HG03066 (cell line): Measurements from ENCODE around the gene TBL1X.

Experiments
- ATAC-seq: cut with Tn5 transposase; IDR thresholded peaks from one replicate; pipeline ENCODE4 v1.9.1; 2021; ENCODE audit warnings: low read depth; ENCODE audit not compliant: unreplicated experiment

Gene TBL1X

DNA sequence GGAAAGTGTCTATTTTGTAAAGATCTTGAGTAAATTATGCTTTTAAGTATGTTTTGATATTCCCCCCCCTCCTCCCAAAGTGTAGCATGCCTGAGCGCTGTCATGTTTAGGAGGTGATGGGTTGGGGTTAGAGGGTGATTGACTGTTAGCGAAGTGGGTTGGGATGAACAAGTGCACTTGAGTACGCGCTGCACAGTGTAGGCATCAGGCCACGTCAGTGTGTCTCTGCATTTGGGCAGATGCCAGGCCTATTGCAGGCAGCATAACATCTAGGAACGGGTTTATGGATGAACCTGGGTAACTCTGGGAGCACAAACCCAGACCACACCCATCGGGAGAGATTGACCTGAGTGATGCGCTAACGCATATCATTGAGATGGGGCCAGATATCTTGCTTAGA is 111.2 kb downstream of the TBL1X start:
- ATAC-seq: no peak

GRCh38 chrX:9577555-9577954 is 112.7 kb downstream of the TBL1X start:
- no peak for ATAC-seq

DNA sequence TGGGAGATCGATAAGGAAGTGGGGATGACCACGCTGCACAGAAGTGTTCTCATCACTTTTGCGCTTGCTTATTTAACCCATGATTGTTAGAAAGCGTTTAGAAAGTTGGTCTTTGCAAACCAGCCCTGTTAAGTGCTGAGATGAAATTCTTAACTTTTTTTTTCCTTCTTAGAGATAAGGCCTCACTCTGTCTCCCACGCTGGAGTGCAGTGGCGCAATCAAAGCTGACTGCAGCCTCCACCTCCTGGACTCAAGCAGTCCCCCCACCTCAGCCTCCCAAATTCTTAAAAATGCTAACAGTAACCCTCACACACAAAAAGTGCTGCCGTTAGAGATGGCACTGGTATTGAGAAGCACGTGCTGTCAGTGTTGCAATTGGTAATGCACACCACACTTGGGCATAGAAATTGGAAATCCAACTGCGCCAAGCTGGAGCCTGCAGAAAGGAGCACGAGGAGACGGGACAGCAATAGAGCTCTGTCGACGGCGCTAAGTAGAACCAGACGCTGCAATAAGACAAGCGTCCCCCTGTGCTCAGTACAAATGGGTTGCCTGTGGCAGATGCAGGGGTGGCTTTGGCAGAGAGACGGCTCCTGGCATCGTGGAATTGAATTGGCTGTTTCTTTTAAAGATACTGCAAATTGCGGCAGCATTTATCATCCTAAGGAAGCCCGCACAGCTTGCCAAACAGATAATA is 113.4 kb downstream of the TBL1X start:
- no peak for ATAC-seq

DNA sequence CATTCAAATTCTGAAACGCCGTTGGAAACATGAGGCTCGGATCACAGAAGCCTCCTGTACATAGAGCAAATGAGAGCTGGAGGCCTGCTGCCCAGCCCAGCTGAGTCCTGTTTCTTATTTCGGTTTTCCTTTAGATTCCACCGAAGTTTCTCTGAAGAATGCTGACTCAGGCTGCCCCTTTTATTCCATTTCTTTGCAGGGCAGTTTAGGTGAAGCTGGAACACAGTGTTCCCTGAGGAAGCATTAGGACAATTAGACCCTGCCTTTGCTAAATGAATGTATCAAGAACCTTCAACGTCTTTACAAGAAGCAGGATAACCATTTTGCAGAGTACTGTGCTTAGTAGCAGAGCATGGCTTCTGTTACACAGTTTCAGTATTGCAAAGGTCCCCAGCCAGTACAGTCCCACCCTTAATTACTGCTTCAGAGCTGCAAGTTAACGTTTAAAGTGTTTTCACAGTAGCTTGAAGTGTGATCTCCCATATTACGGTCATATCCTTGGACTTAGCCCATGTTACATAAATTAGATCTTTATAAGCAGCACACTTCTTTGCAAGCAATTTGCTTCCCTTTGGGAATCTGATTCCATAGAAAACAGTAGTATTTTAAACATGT is 117.0 kb downstream of the TBL1X start:
- ATAC-seq: no peak

- ATAC-seq: no peak
These were observed 118.1 kb downstream of the TBL1X start for GRCh38 chrX:9582956-9583355.

DNA sequence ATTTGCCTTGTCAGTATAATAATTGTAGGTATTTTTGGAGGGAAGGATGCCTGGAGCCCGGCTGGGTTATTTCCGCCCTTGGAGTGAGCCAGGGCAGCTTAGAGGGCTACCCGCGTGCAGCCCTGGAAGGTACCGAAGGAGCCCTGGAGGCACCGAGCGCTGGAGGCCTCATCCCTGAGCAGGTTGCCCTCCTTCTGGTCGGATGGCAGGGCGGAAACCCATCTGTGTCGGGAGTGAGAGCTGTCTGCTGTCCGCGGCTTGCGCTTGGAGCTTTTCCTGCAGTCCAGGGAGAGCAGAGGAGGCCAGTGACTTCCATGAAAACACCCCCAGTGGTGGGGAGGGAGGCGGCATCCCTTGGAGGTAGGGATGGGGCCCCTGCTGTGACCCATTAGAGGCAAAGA is 122.1 kb downstream of the TBL1X start:
- ATAC-seq: no peak

DNA sequence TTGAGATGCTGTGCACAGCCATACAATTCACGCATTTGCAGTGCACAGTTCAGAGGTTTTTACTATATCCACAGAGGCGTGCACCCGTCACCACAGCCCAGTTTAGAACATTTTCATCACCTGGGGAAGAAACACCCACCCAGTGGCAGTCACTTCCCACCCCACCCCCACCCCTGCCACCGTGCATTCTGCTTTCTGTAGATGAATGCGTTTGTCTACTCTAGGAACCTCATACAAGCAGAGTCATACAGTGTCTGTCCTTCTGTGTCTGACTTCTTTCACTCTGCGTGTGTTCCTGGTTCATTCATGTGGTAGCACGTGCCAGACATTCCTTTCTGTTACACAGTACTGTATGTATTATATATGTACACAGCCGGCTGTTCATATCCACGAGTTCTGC is 122.8 kb downstream of the TBL1X start:
- ATAC-seq: no peak

DNA sequence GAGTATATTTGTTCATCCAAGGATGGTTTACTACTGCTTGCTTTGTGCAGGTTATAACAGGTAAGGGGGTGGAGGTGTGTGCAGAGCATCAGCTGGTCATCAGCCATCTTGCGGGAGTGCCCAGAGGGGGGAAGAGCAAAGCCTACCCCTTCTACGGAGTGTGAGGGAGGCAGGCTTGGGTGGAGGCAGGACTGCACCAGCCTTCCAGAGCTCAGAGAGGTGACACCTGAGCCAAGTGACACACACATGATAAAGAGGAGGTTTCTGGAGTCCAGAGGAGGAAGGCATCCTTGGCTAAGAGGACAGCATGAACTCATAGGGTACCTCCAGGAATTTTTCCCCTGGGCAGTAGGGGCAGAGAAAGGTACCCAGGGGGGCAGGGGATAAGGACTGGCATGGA is 126.6 kb downstream of the TBL1X start:
- no peak for ATAC-seq

DNA sequence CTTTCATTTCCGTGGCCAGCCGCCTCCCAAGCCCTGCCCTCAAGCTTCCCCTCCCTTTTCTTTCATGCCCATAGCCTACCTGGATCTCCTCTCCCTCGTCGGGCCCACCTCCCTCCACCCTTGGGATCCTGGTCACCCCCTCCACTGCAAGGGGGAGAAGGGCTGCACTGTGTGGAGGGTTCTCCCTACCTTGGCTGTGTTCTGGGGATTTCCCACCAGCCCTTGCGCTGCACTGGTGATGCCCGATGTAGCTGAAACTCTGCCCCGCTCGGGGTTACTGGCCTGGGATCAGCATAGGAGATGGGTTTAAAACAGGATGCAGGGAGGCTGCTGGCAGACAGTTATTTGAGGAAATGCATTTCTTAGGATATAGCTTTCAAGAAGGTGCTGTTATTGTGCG is 128.9 kb downstream of the TBL1X start:
- ATAC-seq: no peak

- no peak for ATAC-seq
These were observed 130.3 kb downstream of the TBL1X start for GRCh38 chrX:9595174-9595573.

GRCh38 chrX:9596837-9597236 is 132.0 kb downstream of the TBL1X start:
- ATAC-seq: no peak

GRCh38 chrX:9597361-9598035 is 132.6 kb downstream of the TBL1X start:
- ATAC-seq: no peak

- ATAC-seq: no peak
These were observed 133.5 kb downstream of the TBL1X start for GRCh38 chrX:9598344-9598743.

GRCh38 chrX:9604111-9604907 is 139.5 kb downstream of the TBL1X start:
- ATAC-seq: no peak

- no peak for ATAC-seq
These were observed 140.0 kb downstream of the TBL1X start for GRCh38 chrX:9604908-9605306.

DNA sequence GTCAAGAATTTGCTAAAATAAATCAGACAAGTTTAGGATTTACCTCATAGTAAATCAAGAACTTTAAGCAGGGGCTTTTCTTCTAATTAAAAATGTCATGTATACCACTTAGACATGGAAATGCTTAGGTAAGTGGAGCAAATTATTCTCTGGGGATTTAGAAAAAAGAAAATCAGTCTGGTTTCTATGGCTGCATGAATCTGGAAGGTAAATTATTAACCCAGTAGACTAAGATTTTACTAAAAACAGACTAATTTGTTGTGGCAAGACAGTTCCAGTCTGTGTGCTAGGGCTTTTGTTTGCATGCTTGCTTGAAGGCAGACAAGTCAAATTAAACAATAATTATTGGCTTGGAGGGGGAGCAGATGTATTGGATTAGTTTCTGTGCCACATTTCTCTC is 140.6 kb downstream of the TBL1X start:
- ATAC-seq: no peak

DNA sequence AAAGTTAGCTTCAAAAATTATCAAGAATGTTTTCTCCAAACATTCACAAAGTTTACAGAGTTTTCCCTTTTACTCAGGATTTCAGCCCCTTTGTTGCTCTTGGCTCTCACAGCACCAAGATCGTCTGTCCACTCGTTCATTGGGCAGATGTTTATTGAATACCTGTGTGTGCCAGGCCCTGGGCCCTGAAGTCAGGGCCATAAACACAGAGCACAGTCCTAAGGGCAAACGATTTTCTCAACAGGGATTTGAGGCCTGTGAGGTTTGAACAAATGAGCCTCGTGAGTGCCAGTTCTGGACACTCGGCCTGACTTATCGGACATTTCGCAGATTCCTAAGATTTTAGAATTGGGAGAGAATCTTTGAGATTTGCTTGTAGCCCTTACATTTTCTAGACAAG is 142.1 kb downstream of the TBL1X start:
- no peak for ATAC-seq

DNA sequence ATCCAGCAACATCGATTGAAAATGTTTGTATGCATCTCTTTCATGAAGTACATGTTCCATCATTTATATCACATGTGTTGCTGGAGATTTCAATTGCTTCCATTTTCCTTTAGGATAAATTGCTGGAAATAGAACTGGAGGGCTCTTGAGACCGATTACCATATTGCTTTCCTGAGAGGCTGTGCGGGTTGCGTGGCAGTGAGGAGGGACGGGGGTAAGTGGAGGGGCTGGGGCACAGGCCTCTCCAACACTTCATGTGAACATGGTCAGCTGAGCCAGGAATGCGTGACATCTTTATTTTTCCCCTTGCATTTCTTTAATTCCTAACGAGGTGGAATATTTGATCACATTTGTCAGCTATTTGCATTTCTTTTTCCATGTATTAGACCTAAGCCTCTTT is 144.6 kb downstream of the TBL1X start:
- no peak for ATAC-seq

GRCh38 chrX:9609987-9610386 is 145.1 kb downstream of the TBL1X start:
- no peak for ATAC-seq

- no peak for ATAC-seq
These were observed 146.0 kb downstream of the TBL1X start for GRCh38 chrX:9610771-9611392.
